C1 segment of cervical spinal cord (tissue), 14 donors: ENCODE data around the gene ZNFX1.

Experiments
- DNase-seq, 14 donors: peaks; one replicate each; lab custom pipeline; 2025; lab: John Stamatoyannopoulos, UW

Gene ZNFX1

DNA sequence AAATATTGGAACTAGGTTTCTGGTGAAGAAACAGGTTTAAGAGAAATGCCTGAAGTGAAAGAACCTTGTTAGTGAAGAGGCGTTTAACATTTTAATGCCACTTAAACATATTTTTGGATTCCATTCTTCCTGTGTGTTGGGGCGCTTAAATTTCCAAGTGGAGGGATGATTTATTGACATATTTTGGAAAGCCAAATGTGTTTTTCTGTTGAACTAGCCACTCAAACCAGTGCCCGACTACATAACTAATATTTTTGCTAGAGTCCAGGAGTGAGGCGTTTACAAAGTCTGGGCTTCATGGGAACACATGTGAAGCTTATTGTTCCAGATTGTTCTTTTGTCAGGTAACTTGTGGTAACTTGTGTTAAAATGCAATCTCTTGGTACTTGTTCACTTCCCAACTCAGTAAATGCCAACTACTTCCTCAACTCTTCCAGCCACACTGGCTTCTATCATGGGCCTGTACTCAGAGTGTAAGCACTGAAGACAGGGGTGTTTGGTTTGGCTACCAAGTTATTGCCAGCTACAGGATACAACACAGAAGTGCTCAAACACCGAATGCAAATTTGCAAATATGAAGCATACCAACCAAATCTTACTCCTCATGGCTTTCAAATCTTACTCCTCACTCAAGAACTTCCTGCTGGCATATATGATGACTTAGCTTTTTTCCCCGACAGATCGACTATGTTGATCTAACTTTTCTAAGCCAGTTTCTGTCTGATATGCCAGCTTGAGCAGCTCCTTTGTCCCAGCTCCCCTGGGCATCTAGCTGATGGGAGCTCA is 2.0 kb upstream of the ZNFX1 start:
- no peak for DNase-seq

GRCh38 chr20:49278818-49279676 is 1.2 kb upstream of the ZNFX1 start:
- DNase-seq, result no peak

DNA sequence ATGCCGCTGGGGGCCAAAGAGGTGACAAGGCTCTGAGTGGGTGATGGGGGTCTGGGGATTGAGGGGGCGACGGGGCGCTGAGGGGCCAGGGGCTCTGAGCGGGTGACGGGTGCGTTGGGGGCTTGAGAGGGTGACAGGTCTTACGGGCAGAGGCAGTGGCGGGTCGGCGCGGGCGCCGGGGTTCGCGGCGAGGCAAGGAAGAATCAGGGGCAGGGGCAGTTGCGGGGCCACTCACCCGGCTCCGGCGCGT is 146 bp downstream of the ZNFX1 start:
- no peak for DNase-seq

DNA sequence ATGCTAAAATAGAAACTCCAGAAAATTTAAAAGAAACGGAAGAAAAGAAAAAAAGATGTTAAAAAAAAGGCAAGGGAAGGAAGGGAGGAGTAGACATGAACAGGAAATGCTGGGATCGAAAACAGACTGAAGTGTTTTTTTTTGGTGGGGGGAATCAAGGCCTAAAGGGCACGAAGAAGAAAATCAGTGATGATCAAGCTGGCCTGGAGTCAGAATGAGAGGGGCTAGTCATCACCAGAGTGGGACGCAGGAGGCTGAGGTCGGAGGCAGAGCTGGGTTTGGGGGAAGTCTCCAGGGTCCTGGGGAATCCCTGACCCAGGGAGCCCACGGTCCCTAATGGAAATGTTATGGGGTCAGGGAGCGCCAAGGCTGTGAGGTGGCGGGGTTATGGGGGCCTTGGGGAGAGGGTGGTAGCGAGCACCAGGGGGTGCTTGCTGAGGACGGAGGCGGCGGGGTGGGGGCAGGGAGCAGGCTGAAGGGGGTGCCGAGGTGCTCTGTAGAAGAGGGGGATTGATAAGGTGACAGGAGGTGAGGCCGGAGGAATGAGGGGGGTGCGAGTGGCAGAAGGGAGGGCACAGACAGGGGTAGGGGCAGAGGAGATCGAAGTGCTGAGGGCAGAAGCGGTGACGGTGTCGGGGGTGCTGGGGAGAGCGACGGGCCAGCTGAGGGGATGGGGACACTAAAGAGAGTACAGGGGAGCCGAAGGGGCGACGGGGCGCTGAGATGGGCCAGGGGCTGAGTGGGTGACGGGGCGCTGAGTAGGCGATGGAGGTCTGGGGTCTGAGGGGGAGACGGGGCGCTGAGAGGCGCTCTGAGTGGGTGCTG is 684 bp downstream of the ZNFX1 start:
- peak in 6 of 14 donors; percentile 8 to 64 (median 36) for DNase-seq

GRCh38 chr20:49276161-49276960 is 1.5 kb downstream of the ZNFX1 start:
- DNase-seq, result peak in 2 of 14 donors; percentile 7 to 8

- no peak for DNase-seq
These were observed 2.2 kb downstream of the ZNFX1 start for GRCh38 chr20:49275636-49276035.

DNA sequence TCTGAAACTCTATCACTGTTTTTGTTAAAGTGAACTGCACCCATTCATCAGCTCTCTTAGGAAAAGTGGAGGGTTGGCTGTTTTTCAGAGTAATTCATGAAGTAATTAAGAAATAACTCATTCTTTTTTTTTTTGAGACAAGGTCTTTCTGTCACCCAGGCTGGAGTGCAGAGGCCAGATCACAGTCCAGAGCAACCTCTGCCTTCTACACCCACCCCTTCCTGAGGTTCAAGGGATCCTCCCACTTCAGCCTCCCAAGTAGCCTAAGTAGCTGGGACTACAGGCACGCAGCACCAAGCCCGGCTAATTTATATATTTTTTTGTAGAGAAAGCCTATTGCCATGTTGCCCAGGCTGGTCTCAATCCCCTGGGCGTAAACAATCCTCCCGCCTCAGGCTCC is 2.6 kb downstream of the ZNFX1 start:
- DNase-seq, result no peak

- DNase-seq, result no peak
These were observed 4.1 kb downstream of the ZNFX1 start for GRCh38 chr20:49273696-49274277.

GRCh38 chr20:49272654-49273053 is 5.2 kb downstream of the ZNFX1 start:
- no peak for DNase-seq

- DNase-seq, result no peak
These were observed 7.1 kb downstream of the ZNFX1 start for GRCh38 chr20:49270736-49271135.

GRCh38 chr20:49270177-49270576 is 7.7 kb downstream of the ZNFX1 start:
- DNase-seq, result no peak

- no peak for DNase-seq
These were observed 9.1 kb downstream of the ZNFX1 start for GRCh38 chr20:49268600-49269365.

DNA sequence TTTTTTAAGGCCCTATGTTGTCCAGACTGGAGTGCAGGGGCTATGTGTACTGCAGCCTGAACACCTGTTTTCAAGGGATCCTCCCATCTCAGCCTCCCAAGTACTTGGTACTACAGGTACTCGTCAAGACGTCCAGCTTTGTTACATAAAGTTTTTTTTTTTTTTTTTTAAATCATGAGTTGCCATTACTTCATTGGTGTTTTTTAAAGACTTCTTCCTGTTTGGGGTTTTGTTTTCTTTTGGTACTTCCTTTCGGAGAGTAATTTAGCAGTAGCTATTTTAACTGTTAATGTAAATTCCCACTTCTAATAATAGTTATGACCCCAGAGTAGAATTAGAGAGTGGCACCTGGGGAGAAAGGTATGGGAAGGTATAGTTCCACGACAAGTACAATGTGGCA is 10.5 kb downstream of the ZNFX1 start:
- DNase-seq, result no peak

DNA sequence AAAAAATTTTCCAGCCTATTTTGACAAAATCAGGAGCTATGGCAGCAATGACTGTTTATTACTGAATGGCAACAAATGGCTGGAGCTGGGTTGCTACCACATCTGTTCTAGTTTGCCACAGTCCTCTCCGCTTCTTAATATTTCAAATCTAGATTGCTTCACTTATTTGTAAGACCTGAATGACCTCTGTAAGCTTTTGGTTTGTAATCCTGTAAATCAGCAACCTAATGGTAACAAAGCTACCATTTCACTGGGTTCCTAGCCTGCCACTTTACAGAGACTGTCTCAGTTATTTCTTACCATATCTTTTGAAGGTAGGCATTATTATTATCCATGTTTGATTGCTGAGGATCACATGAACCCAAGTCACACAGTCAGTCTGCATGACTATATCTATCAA is 15.4 kb downstream of the ZNFX1 start:
- DNase-seq, result no peak

DNA sequence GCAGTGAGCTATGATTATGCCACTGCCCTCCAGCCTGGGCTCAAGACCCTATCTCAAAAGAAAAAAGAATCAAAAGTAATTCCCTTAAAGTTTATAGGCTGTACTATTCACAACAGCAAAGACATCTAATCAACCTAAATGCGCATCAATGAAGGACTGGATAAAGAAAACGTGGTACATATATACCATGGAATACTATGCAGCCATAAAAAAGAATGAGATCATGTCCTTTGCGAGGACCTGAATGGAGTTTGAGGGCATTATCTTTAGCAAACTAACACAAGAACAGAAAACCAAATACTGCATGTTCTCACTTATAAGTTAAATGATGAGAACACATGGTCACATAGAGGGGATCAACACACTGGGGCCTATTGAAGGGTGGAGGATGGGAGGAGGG is 16.7 kb downstream of the ZNFX1 start:
- no peak for DNase-seq

DNA sequence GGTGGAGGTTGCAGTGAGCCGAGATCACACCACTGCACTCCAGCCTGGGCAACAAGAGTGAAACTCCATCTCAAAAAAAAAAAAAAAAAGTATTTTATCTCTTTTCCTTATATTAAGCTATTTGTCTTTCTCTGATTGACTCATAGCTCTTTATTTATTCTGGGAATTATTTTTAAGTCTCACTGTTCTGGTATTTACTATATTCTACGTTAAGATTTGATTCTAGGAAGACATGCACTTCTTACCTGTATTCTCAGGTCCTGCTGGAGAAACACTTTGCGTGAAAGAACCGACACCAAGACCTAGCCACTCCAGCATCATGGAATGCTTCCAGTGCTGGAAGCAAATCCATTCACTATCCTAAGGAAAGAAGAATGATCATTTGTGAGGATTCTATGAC is 17.6 kb downstream of the ZNFX1 start:
- no peak for DNase-seq

GRCh38 chr20:49259799-49260198 is 18.1 kb downstream of the ZNFX1 start:
- no peak for DNase-seq

DNA sequence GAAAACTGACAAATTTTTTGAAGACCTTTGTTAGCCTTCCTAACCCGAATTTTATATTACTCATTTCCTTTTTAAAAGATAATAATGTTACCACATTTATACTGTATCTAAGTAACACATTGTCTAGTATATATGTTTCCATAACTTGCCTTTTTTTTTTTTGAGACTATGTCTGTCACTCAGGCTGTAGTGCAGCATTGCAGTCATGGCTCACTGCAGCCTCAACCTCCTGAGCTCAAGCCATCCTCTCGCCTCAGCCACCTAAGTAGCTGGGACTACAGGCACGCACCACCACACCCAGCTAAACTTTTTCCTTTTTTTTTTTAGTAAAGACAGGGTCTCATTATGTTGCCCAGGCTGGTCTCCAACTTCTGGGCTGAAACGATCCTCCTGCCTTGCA is 18.6 kb downstream of the ZNFX1 start:
- no peak for DNase-seq

DNA sequence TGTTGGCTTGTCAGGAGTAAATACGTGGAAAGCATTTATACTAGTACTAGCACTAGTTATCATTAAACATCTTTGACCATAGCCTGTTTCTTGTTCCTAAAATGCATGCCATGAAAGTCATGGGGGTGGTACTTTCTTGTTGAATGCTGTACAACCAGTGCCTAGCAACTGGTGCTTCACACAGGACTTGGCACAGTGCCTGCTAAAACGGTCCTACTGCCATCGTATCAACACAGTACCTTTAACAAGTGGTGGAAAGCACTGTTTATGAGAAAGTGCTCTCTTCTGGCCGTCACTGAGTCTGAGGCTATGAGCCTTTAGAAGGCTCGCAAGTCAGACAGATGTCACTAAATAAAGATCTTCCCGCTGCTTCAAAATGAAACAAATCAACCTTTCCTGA is 21.6 kb downstream of the ZNFX1 start:
- no peak for DNase-seq
